K562 (cell line): Measurements from ENCODE around the gene ANKRD11. TPM values are rescaled to one million over a fixed set of nuclear protein-coding genes. Genes with fewer than 3 reads are reported as not detected.
A peak's percentile ranks its signal among the peaks of the same experiment; 100 is the strongest.

Experiments
- ARID1B ChIP-seq: fragments of 450-650 bp; IDR thresholded peaks from 2 replicates; pipeline ENCODE4 v1.6.1; 2016; ENCODE audit warnings: antibody characterized with exemption, mild to moderate bottlenecking, inconsistent platforms
- CBFA2T3 ChIP-seq: fragments of 450-650 bp; IDR thresholded peaks from 2 replicates; pipeline ENCODE4 v1.6.1; 2017
- CBX3 ChIP-seq, 2 experiments: IDR thresholded peaks; 1 replicate in 1 of 2; 2 replicates in 1 of 2; pipeline ENCODE4 v1.6.1; 2012; ENCODE audit warnings: inconsistent platforms in 2 of 2, low read length in 2 of 2, borderline replicate concordance in 1 of 2, control low read depth in 1 of 2
- CSDE1 ChIP-seq, 2 experiments: fragments of 450-650 bp; IDR thresholded peaks; 2 replicates each; pipeline ENCODE4 v1.6.1; 2016; ENCODE audit warnings: mild to moderate bottlenecking in 1 of 2
- GABPB2 ChIP-seq: fragments of 250-450 bp; sonication (Bioruptor Pico); conservative IDR thresholded peaks from 2 replicates; pipeline ENCODE4 v1.5.1; 2021; ENCODE audit warnings: mild to moderate bottlenecking
- GATAD2A ChIP-seq: fragments of 450-650 bp; IDR thresholded peaks from 2 replicates; pipeline ENCODE4 v1.6.1; 2017
- LEF1 ChIP-seq: fragments of 450-650 bp; IDR thresholded peaks from 2 replicates; pipeline ENCODE4 v1.6.1; 2016; ENCODE audit warnings: mild to moderate bottlenecking
- MBD1 ChIP-seq: fragments of 250-450 bp; sonication (Bioruptor Pico); IDR thresholded peaks from 2 replicates; pipeline ENCODE4 v1.8.0; 2022; ENCODE audit warnings: inconsistent platforms
- MEF2D ChIP-seq: conservative IDR thresholded peaks from 2 replicates; pipeline ENCODE4 v1.6.1; 2016; ENCODE audit warnings: low read depth, missing genetic modification characterization, missing compliant biosample characterization
- MYBL2 ChIP-seq, 2 experiments: fragments of 450-650 bp in 1 of 2; sonication (generic) in 1 of 2; formaldehyde crosslinking in 1 of 2; IDR thresholded peaks; 2 replicates each; pipeline versions ENCODE4 v1.6.1 to v1.8.1; 2017 to 2022; ENCODE audit warnings: borderline replicate concordance in 1 of 2, inconsistent platforms in 1 of 2, low read depth in 1 of 2, mild to moderate bottlenecking in 1 of 2, missing genetic modification reagents in 1 of 2, moderate library complexity in 1 of 2
- NR2C2 ChIP-seq, 2 experiments: fragments of 200-800 bp in 1 of 2; sonication (Bioruptor generic) in 1 of 2; sonication (generic) in 1 of 2; formaldehyde crosslinking in 1 of 2; IDR thresholded peaks; 2 replicates each; pipeline versions ENCODE4 v1.6.1 to v1.8.0; 2016 to 2022; ENCODE audit warnings: mild to moderate bottlenecking in 1 of 2, missing compliant biosample characterization in 1 of 2, missing genetic modification characterization in 1 of 2, missing genetic modification reagents in 1 of 2
- PBX2 ChIP-seq, 2 experiments: IDR thresholded peaks in 1 of 2; conservative IDR thresholded peaks in 1 of 2; 2 replicates each; pipeline ENCODE4 v1.6.1; 2016; ENCODE audit warnings: low read depth in 2 of 2, mild to moderate bottlenecking in 1 of 2, missing compliant biosample characterization in 1 of 2, missing genetic modification characterization in 1 of 2, moderate library complexity in 1 of 2
- PHF21A ChIP-seq: fragments of 450-650 bp; IDR thresholded peaks from 2 replicates; pipeline ENCODE4 v1.6.1; 2017; ENCODE audit warnings: low read depth, borderline replicate concordance
- SMARCA4 ChIP-seq: fragments of 450-650 bp; IDR thresholded peaks from 2 replicates; pipeline ENCODE4 v1.6.1; 2016
- SMARCA5 ChIP-seq: fragments of 450-650 bp; IDR thresholded peaks from 2 replicates; pipeline ENCODE4 v1.6.1; 2016
- SREBF1 ChIP-seq: fragments of 150-350 bp; IDR thresholded peaks from 2 replicates; pipeline ENCODE4 v1.6.1; 2014; ENCODE audit warnings: antibody characterized with exemption, low read depth, low read length, borderline replicate concordance
- TRIM25 ChIP-seq: fragments of 450-650 bp; IDR thresholded peaks from 2 replicates; pipeline ENCODE4 v1.7.0; 2016; ENCODE audit warnings: borderline replicate concordance
- ZNF175 ChIP-seq: fragments of 200-800 bp; sonication (Bioruptor generic); IDR thresholded peaks from 2 replicates; pipeline ENCODE4 v1.6.1; 2016; ENCODE audit warnings: low read depth, mild to moderate bottlenecking, missing genetic modification characterization, missing compliant biosample characterization
- polyA plus RNA-seq, 8 experiments: library from polyadenylated mRNA; depleted of rRNA in 4 of 8; stranded (reverse) in 5 of 8; unstranded in 3 of 8; fragments of >200 nt; fragmentation: Nextera tagmentation in 2 of 8; fragmentation: Illumina TruSeq in 1 of 8; extraction: Ambion mirVana in 2 of 8; extraction: Trizol in 1 of 8; gene quantifications; 2 replicates each; pipeline versions ENCODE4 v1.2.1 to v1.2.3, GENCODE V29; 2011 to 2014; ENCODE audit warnings: inconsistent platforms in 1 of 8, missing spikeins in 1 of 8
- total RNA-seq, 7 experiments: library from RNA; depleted of rRNA in 6 of 7; stranded (reverse); fragments of >200 nt in 6 of 7; fragmentation: Illumina TruSeq in 2 of 7; extraction: Trizol in 2 of 7; gene quantifications; 2 replicates each; pipeline versions ENCODE4 v1.2.1 to v1.2.3, GENCODE V29; 2011 to 2021; ENCODE audit warnings: low replicate concordance in 1 of 7

The ANKRD11 gene
- total and polyA plus RNA-seq, 9 of the 15 experiments (the other 6 are each of a cell fraction or from before 2014, with no cell fraction given) = 4.7 to 126 (median 31.7) TPM

GRCh38 chr16:89241187-89242007 lies 249.0 kb downstream of the ANKRD11 start (continued):
- TF ChIP-seq PBX2 (CRISPR knock-in tag; IDR thresholded peaks at IDR 0.05; ENCODE audit: low read depth) = no peak
- no peak for TF ChIP-seq PBX2 (tag; conservative IDR thresholded peaks at IDR 0.05; ENCODE audit: low read depth)
- peak; percentile 41; the same call in 1 of the 2 replicates for TF ChIP-seq LEF1
- TF ChIP-seq CBX3 (IDR thresholded peaks at IDR 0.05; ENCODE audit: borderline replicate concordance in 1 of 2, low read length in 2 of 2) = no peak; a peak in 1 of 3 replicates
- TF ChIP-seq MYBL2 (IDR thresholded peaks at IDR 0.05; ENCODE audit: low read depth) = no peak
- no peak for TF ChIP-seq MYBL2 (CRISPR knock-in tag; IDR thresholded peaks at IDR 0.05; ENCODE audit: borderline replicate concordance)
- TF ChIP-seq SMARCA4 = 0 out of 2 replicates have a peak, but pooled peaks have one; percentile 61
- peak; percentile 80 for TF ChIP-seq SMARCA5
- no peak; the same call in 1 of the 2 replicates for TF ChIP-seq SREBF1
- TF ChIP-seq CSDE1 (IDR thresholded peaks at IDR 0.05) = no peak; a peak in 1 of 4 replicates
- TF ChIP-seq MEF2D (tag) = no peak
- no peak for TF ChIP-seq ARID1B
- TF ChIP-seq CBFA2T3 = no peak
- TF ChIP-seq ZNF175 (CRISPR knock-in tag) = no peak
- TF ChIP-seq PHF21A = no peak
- TF ChIP-seq NR2C2 (CRISPR knock-in tag; IDR thresholded peaks at IDR 0.05) = peak; percentile 67; the same call in 1 of the 2 replicates
- peak; percentile 96 for TF ChIP-seq NR2C2 (tag; IDR thresholded peaks at IDR 0.05)
- TF ChIP-seq MBD1 = no peak
- peak; percentile 58; the same call in 1 of the 2 replicates for TF ChIP-seq GABPB2
- 0 out of 2 replicates have a peak, but pooled peaks have one; percentile 36 for TF ChIP-seq GATAD2A
- peak; percentile 87; the same call in 1 of the 2 replicates for TF ChIP-seq TRIM25
